GM21390 (cell line): ENCODE measurements around the gene MS4A15.
"Not testable (repeated sequence)": the region's sequence is repeated elsewhere in the genome, so short reads cannot be mapped to it uniquely, and the experiment has no call there.

ENCODE experiments used
- ATAC-seq: cut with Tn5 transposase; IDR thresholded peaks from one replicate; pipeline ENCODE4 v1.9.1; 2021; ENCODE audit not compliant: unreplicated experiment

The MS4A15 gene, protein sequence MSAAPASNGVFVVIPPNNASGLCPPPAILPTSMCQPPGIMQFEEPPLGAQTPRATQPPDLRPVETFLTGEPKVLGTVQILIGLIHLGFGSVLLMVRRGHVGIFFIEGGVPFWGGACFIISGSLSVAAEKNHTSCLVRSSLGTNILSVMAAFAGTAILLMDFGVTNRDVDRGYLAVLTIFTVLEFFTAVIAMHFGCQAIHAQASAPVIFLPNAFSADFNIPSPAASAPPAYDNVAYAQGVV

DNA sequence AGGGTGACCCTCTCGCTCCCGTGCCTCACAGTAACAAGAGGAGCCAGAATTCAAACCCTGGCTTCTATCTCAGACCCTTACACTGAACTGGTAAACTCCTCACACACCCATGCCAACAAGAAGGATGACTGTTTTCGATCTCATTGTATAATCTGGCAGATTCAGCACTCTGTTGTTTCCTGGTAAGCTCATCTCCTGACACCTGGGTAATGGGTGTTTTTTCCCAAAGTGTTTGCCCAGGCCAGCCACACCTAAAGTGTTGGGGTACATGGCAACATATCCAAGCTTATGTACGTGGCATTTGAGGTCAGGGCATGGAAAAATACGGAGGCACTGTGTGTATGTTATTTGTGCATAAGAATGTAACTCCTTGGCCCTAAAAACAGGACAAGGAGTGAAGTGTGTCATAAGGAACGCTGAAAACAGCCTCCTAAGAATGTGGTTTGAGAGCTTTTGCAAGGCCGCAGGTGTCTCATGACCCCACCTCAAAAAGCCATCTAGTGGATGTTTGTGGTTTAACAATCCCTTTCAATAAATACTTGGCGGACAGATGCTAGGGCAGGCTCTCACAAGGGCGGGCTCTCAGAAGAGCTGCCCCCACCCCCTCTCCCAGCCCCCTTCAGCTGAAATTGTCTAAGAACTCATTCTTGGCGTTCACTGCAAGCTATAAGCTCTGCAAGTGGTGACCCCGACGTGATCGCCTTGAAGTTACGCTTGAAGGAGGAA is at the start of gene MS4A15:
Gene MS4A15, plus strand, starts transcription at position 561 of the 726 bp plus-strand sequence. CDS start 6,867 bp downstream, outside the sequence.
- no peak for ATAC-seq

DNA sequence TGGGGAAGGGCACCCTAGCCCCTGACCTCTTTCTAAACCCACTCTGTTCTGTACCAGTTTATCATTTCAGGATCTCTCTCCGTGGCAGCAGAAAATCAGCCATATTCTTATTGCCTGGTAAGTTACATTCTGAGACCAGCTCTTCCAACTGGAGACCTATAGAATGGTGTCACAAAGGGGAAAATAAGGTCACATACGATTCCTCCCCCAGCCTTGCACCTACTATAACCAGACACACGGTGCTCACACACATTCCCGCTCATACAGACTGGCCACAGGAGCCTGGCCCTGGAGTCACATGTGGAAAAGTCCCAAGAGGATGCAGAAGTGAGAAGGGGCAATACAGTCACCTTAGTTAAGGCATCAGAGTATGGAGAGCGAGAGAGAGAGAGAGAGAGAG is 49.7 kb upstream of the MS4A15 start:
- no peak for ATAC-seq

DNA sequence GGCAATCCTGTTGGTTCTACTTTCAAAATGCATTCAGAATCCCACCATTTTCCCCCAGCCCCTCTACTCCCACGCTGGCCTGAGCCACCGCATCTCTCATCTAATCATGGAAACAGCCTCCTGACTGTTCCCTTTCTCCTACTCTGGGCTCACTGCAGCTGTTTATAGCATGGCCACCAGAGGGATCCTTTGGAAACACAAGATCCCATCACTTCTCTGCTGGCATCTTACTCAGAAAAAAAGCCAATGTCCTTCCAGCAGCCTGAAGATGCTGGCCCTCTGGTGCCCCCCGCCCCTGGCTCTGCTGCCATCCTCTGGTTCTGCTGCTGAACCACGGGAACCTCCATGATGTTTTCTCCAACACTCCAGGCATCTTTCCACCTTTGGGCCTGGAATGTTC is 46.2 kb upstream of the MS4A15 start:
- ATAC-seq = no peak

DNA sequence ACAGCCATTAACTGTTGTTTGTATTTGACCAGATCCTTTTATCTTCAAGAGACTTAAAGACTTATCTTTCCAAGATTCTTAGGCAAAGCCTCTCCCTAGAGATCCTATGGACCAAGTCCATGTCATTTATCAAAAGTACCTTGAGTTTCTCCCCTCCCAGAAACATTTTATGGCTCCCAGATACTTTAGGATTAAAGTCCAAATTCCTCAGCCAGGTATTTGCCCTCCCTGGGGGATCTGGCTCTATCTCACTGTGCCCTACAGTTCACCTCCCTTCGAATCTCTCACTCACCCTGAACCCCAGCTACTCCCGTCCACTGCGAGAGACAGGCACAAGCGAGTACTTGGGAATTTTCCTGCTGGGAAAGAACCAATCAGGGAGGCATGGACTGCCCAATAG is 45.4 kb upstream of the MS4A15 start:
- no peak for ATAC-seq

DNA sequence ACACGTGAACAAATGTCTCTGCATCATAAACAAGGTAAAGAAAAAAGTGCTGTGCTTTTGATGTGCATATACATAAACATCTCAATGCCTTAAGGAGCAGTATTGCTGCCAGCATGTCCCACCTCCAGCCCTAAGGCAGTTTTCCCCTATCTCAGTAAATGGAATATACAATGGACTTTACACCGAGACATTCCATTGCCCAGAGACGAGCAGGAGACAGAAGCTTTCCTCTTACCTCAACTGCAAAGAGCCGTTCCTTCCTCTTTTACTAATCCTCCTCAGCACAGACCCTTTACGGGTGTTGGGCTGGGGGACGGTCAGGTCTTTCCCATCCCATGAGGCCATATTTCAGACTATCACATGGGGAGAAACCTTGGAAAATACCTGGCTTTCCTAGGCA is 43.2 kb upstream of the MS4A15 start:
- ATAC-seq = not testable (repeated sequence)

DNA sequence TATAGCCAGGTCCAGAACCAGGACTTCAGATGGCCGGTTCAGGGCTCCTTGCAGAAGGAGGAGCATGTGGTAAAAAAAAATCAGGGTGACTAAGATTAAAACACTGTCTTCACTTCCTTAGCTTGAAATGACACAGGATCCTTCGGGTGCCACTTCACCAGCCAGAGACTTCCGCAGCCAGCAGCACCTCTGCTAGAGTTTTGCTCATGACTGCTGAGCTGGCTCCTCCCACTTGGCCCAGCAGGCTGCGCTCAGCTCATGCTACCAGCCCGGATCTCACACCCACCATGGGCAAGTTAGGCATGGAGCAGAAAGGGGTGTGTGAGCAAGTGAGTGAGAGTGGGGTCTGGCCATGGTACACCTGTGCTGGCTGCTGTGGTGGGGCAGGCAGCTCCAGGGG is 38.7 kb upstream of the MS4A15 start:
- no peak for ATAC-seq

DNA sequence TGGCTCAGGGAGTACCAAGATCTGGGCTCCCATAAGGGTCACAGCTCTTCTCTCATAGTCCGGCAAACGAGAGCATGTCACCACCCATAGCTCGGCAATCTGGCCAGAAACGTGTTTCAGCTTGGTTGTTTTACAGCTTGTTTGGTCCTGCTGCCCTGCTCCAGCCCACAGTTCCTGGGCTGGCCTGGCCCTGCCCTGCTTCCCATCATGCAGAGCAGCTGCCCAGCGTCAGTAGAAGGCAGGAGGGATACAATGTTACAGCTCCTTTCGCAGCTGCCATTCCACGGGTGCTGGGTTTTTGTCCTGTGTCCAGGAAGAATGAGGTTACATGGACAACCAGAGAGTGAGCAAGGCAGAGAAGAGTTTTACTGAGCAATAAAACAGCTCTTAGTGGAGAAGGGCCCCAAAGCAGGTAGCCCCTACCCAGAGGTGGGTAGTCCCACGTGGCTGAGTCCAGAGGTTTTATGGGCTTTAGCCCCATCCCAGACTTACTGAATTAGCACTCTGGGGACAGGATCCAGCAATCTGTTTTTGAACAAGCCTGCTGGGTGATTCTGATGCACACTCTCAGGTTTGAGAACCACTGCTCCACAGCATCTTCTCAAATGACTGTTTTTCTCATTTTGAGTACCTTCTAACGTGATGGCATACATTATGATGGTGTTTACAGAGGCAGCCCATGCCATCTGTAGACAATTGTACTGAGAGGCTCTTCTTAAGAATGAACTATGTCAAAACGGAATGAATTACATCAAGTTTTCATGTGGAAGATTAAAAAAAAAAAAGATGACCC is 37.9 kb upstream of the MS4A15 start:
- no peak for ATAC-seq

DNA sequence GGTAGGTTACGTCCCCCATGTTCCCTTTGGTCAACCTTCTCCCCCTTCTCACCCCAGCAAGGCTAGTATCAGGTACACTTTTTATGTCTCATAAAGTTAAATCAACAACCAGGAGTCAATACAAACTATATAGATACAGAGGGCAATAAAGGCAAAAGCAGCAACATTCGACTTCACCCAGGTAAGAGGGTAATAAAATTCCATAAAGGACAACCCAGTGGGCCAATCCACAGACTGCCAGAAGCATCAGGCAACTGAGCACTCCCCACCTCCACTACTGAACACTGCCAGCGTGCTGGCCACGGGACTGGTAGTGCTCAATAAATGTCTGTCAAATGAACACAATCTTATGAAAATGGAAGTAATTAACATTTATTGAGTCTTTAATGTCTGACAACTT is 37.3 kb upstream of the MS4A15 start:
- ATAC-seq = no peak

DNA sequence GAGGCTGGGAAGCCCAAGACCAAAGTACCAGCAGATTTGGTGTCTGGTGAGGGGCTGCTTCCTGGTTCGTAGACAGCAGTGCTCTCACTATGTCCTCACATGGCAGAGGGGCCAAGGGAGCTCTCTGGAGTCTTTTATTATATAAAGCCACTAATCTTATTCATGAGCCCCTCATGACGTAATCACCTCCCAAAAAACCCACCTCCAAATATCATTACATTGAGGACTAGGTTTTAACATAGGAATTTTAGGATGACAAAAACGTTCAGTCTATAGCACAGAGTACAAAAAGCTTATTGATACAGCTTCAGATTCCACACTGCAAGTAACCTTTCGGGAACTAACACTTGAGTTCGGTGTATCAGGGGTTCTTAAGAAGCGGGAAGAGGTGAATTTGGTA is 36.2 kb upstream of the MS4A15 start:
- ATAC-seq = no peak

DNA sequence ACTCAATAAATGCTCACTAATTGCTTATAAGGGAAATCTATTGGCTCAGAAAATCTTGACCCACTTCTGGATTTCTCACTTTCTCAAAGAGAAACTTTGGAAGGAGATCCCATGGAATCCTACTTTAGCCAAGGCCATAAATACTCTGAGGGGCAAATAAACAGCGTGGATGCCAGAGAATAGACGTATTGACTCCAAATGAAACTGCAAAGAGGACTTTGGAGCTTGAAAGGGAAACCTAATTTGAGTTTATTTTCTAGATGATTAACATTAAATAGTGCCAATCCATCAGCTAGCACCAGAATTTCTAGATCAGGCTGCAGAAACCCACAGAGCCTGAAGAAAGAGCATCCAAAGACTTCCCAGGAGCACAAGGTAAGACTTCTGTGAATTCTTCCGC is 32.2 kb upstream of the MS4A15 start, which contains the start of gene MS4A18:
Gene MS4A18, plus strand, starts transcription at position 301 of the 400 bp plus-strand sequence.
- no peak for ATAC-seq

DNA sequence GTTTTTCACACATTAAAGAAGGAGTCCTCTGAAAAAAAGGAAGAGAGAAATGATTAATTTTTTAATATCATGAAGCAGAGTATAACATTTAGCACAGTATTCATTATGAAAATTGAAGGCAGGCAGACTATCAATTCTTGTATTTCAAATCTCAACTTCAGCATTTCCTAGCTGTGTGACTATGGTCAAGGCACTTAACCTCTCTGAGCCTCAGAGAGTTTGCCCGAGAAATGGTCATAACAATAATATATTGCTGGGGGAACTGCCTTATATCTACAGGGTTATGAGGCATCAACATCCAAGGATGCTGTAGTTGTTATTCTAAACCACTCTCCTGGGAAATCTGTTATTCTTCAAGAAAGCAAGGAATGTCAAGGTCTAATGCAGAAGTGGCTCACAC is 31.1 kb upstream of the MS4A15 start:
- no peak for ATAC-seq

DNA sequence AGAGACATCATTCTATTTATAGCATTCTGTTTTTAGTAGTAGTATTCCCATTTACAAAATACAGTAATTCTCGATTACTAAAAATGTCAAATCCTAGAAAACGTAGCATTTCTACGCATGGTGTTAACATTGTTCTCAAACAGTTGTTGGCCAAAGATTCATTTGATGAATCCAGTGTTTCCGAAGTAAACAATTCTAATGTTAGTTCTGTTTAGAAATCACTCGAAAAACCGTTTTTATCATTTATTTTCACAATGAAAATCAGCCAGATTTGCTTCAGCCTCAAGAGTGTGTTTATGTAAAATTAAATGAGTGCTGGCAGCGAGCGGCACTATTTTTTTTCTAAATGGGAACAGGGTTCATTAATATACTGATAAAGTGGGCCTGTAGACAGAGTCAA is 25.1 kb upstream of the MS4A15 start:
- no peak for ATAC-seq

DNA sequence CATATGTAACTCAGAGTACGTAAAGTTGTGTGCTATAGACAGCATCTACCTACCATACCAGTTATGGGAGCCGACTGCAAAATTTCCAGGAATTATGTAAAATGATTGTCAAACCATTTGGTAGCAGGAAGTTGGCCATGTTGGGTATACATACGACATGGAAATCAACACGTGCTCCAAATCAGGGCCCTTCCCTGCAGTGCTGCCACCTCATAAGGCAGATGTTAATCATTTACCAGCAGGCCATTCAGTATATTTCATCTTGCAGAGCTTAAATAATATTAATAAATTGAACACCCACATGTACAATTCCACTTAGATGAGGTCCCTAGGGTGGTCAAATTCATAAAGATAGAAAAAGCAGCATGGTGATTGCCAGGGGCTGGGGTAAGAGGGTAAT is 22.4 kb upstream of the MS4A15 start:
- no peak for ATAC-seq

DNA sequence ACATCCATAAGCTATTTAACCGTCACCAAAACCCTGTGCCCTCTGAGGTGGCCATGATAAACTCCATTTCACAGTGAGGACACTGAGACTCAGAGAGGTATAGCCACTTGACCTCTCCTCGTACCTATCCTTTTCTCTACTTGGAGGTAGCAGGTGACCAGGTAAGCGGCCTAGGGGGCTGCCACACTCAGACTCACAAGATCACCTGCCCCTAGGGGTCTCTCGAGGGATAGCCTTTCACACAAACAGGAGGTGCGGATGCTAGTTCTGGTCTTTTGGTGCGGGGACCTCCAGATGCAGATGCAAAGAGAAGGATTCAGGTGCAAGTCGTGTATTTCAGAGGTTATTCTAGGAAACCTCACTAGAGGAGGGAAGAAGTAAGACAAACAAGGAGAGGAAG is 17.6 kb upstream of the MS4A15 start:
- ATAC-seq = no peak

DNA sequence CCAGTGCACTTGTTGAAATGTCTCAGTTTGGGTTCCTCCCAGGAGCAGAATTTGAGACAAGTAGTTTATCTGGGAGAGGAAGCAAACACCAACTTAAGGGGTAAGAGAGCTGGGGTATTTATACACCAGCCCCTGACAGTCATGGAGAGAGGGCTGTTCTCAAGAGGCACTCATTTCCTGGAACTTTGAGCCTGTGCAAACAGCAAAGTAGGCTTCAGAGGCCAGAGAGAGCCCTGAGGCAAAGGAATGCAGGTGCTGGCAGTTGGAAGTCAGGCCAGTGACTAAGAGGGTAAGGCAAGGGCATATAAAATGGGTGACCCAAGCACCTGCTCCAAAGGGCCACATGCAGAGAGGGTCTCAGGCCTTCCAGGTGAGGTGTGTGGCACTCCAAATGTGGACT is 16.1 kb upstream of the MS4A15 start:
- no peak for ATAC-seq

DNA sequence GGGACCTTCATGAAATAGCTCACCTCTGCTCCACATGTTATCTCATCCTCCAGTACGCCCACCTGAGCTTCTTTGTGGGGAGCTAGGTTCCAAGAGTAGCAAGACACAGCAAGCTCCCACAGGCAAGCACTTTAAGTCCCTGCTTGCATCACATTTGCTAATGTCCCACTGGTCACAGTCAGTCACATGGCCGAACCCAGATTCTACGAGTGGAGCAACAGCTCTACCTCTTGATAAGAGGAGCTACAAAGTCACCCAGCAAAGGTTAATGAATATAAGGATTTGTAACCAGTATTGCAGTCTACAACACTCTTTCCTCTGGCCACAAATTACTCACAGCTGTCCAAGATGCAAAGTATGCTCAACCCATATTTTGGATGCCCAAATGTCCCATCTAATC is 15.2 kb upstream of the MS4A15 start:
- no peak for ATAC-seq

DNA sequence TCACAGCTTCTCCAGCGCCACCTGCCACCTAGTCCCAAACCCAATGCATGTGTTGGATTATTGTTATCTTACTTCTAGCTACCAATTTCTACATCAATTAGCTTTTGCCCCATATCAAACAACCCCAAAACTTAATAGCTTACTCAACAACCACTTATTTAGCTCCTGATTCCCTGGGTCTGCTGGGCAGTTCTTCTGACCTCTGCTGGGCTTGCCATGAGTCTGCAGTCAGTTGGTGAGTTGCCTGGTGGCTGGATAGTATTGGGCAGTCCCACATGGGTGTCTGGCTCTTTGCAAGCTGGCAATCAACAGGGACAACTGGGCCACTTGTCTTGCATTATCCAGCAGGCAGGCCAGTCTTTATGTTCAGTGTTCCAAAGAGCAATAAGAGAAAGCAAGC is 13.6 kb upstream of the MS4A15 start:
- no peak for ATAC-seq

DNA sequence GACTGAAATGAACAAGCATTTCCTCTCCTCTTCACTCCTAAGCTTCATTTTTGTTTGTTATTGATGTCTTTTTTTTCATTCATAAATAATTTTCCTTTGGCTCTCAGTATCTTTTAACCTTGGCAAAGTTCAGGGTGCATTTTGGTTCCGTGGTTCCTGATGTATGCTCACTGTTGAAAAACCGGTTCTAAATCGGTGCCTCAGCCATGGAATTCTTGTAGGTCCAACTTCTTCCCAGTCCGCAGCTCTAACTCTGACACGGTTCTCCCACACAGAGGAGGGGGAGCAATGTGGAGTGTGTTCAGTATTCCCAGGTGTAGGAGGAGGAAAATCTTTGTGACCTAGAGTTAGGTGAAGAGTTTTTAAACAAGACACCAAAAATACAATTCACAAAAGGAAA is 12.6 kb upstream of the MS4A15 start:
- ATAC-seq = no peak

DNA sequence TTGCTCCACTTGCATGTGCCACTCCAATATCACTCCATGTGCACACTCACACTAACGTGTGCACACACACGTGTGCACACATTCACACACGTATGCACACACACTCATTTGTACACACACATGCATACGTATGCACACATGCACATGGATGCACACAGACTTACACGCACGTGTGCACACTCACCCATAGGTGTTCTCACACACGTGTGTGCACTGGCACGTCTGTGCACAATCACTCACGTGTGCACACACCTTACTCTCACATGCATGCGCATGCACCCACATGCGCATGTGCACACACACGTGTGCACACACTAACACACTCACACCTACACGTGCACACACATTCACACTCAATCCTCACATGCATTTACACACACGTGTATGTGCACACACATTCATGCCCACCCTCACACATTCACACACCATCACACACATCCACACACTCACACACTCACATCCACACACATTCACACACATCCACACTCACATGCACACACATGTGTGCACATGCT is 9.3 kb upstream of the MS4A15 start:
- ATAC-seq = no peak

DNA sequence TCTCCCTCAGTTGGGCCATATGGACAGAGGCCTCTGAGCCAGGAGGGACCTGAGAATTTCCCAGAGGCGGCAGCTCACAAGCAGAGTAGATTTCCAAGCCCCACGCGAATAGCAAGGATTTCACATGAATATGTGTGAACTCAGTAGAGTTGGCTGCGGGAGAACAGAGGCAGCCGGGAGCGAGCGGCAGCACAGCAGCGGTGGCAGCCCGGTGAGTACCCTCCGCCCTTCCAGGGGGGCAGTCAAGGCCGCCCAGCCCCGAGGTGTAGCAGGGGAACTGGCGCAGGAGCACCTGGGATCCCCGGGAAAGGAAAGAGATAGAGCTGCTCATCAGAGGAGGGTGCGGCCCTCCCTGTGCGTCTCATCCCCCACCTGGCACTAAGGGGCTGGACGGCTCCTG is 8.4 kb upstream of the MS4A15 start:
- ATAC-seq = no peak

DNA sequence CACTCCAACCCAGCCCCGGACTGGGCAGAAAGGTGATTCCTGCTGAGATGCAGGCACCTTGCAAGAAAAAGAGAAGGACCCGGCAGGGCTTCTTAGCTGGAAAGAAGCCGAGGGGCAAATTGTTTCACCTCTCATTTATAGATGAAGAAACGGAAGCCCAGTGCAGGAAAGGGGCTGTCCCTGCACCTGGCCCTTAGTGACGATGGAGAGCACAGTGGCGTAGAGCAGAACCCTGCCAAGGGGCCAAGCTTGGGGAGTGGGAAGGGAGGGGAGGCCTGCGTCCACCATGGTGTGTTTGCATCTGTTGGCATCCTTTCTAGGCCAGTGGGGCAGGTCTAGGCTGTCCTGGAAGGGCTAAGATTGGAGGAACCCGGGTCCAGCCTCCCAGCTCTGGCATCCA is 7.8 kb upstream of the MS4A15 start:
- ATAC-seq = no peak

DNA sequence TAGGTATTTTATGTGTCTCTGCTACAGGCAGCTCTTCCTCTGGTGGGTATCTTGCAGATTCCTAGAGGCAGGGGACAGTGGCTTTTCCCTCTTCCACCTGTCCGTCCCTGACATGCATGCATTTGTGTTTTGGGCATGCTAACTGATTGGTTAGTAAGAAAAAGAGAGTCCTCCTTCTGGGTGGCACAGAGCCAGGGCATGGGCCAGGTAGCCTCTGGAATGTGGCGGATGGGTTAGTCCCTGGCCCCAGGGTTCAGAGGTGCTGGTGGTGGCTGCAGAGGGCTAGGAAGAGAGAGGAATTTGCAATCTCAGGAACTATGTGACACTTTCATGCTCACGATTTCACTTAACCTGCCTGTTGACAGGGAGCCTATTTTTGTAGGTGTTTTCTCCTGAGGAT is 5.8 kb upstream of the MS4A15 start:
- ATAC-seq = no peak
